A549 (cell line): ENCODE measurements around the gene ROCK1. TPM values are rescaled to one million over a fixed set of nuclear protein-coding genes. Genes with fewer than 3 reads are reported as not detected.
A peak's percentile ranks its signal among the peaks of the same experiment; 100 is the strongest.

Experiments
- ATAC-seq, 2 experiments: fragments of 200-7000 bp in 1 of 2; fragments of >200 bp in 1 of 2; cut with Nextera tagmentation in 1 of 2; cut with Tn5 transposase in 1 of 2; 3 replicates each; pipeline versions ENCODE4 v1.8.0 to v1.9.1; 2018 to 2020; ENCODE audit warnings: mild to moderate bottlenecking in 1 of 2, moderate library complexity in 1 of 2
- CTCF ChIA-PET: fragments of 300-600 bp; sonication (Branson Sonifier 250); formaldehyde crosslinking; extraction: SDS; loops from one replicate; lab custom pipeline; 2021; ENCODE audit warnings: antibody characterized with exemption, inconsistent platforms; lab: Yijun Ruan, JAX
- POLR2A ChIA-PET: fragments of 350-600 bp; formaldehyde crosslinking; extraction: SDS; loops from one replicate; lab custom pipeline; 2021; ENCODE audit warnings: antibody characterized with exemption, inconsistent platforms; lab: Yijun Ruan, JAX
- DNase-seq, 2 experiments: peaks; one replicate each; pipeline versions ENCODE4 v3.0.0 to v3.0.0-alpha.2; 2011 to 2016; ENCODE audit warnings: low read depth in 1 of 2, low spot score in 1 of 2
- FAIRE-seq: peaks from 2 replicates; lab custom pipeline; 2011; peaks lifted over from hg19 to GRCh38; lab: Jason Lieb, UNC
- H3K27ac ChIP-seq, 2 experiments: fragments of >200 bp; sonication (Bioruptor Twin); formaldehyde crosslinking; 3 replicates each; pipeline ENCODE4 v1.5.1; 2016 to 2017
- H3K4me1 ChIP-seq: fragments of >200 bp; sonication (Bioruptor Twin); formaldehyde crosslinking; 3 replicates; pipeline ENCODE4 v1.6.1; 2016
- H3K4me2 ChIP-seq: fragments of >200 bp; sonication (Bioruptor Twin); formaldehyde crosslinking; 3 replicates; pipeline ENCODE4 v1.6.1; 2016
- H3K4me3 ChIP-seq: fragments of >200 bp; sonication (Bioruptor Twin); formaldehyde crosslinking; 3 replicates; pipeline ENCODE4 v1.5.1; 2016
- H3K9me3 ChIP-seq: fragments of >200 bp; sonication (Bioruptor Twin); formaldehyde crosslinking; 3 replicates; pipeline ENCODE4 v1.6.1; 2016
- BHLHE40 ChIP-seq: IDR thresholded peaks from 2 replicates; pipeline ENCODE4 v1.6.1; 2012; ENCODE audit warnings: low read depth, low read length, inconsistent platforms
- CEBPB ChIP-seq, 2 experiments: fragments of >200 bp in 1 of 2; sonication (Bioruptor Twin) in 1 of 2; formaldehyde crosslinking in 1 of 2; IDR thresholded peaks; 2 replicates each; pipeline ENCODE4 v1.6.1; 2012 to 2016
- CHD4 ChIP-seq: fragments of 200-600 bp; sonication (generic); IDR thresholded peaks from 2 replicates; pipeline ENCODE4 v1.6.1; 2016; ENCODE audit warnings: antibody characterized with exemption, mild to moderate bottlenecking, borderline replicate concordance
- EHMT2 ChIP-seq: fragments of 200-600 bp; sonication (generic); IDR thresholded peaks from 2 replicates; pipeline ENCODE4 v1.6.1; 2016; ENCODE audit warnings: antibody characterized with exemption, low read depth, mild to moderate bottlenecking, moderate library complexity
- EP300 ChIP-seq, 2 experiments: fragments of >200 bp; sonication (Bioruptor Twin); formaldehyde crosslinking; IDR thresholded peaks; 2 replicates in 1 of 2; 3 replicates in 1 of 2; pipeline ENCODE4 v1.6.1; 2016 to 2017
- FOSB ChIP-seq: fragments of 250-450 bp; sonication (Bioruptor Pico); IDR thresholded peaks from 2 replicates; pipeline ENCODE4 v1.5.0; 2020; ENCODE audit warnings: mild to moderate bottlenecking, moderate library complexity
- FOXS1 ChIP-seq: fragments of 250-450 bp; sonication (Bioruptor Pico); IDR thresholded peaks from 2 replicates; pipeline ENCODE4 v1.5.0; 2020; ENCODE audit warnings: mild to moderate bottlenecking, moderate library complexity
- GATA3 ChIP-seq: IDR thresholded peaks from 2 replicates; pipeline ENCODE4 v1.6.1; 2012; ENCODE audit warnings: borderline replicate concordance
- HEYL ChIP-seq: fragments of 250-450 bp; sonication (Bioruptor Pico); IDR thresholded peaks from 2 replicates; pipeline ENCODE4 v1.8.0; 2021; ENCODE audit warnings: mild to moderate bottlenecking, moderate library complexity
- HOXB5 ChIP-seq: fragments of 250-450 bp; sonication (Bioruptor Pico); IDR thresholded peaks from 2 replicates; pipeline ENCODE4 v1.5.0; 2020; ENCODE audit warnings: mild to moderate bottlenecking, moderate library complexity
- KDM5A ChIP-seq: fragments of 200-600 bp; sonication (generic); IDR thresholded peaks from 2 replicates; pipeline ENCODE4 v1.6.1; 2016; ENCODE audit warnings: antibody characterized with exemption, mild to moderate bottlenecking
- MAFK ChIP-seq: fragments of 450-650 bp; IDR thresholded peaks from 2 replicates; pipeline ENCODE4 v1.6.1; 2014; ENCODE audit not compliant: partially characterized antibody
- NFE2L2 ChIP-seq: fragments of 150-350 bp; conservative IDR thresholded peaks from 2 replicates; pipeline ENCODE4 v1.6.1; 2014; ENCODE audit warnings: low read length
- PHF8 ChIP-seq: fragments of 200-600 bp; sonication (generic); IDR thresholded peaks from 2 replicates; pipeline ENCODE4 v1.6.1; 2016; ENCODE audit warnings: low read depth, mild to moderate bottlenecking, antibody characterized with exemption, moderate library complexity, borderline replicate concordance
- POLR2A ChIP-seq: IDR thresholded peaks from 2 replicates; pipeline ENCODE4 v1.6.1; 2012; ENCODE audit warnings: mild to moderate bottlenecking, low read length
- RNF2 ChIP-seq: fragments of 200-600 bp; sonication (generic); IDR thresholded peaks from 2 replicates; pipeline ENCODE4 v1.6.1; 2016; ENCODE audit warnings: low read depth, mild to moderate bottlenecking, antibody characterized with exemption, moderate library complexity, borderline replicate concordance
- SMC3 ChIP-seq: fragments of >200 bp; sonication (Bioruptor Twin); formaldehyde crosslinking; IDR thresholded peaks from 3 replicates; pipeline ENCODE4 v1.6.1; 2018; ENCODE audit warnings: inconsistent platforms
- ZC3H11A ChIP-seq: fragments of 450-650 bp; IDR thresholded peaks from 2 replicates; pipeline ENCODE4 v1.6.1; 2014; ENCODE audit warnings: antibody characterized with exemption, mild to moderate bottlenecking
- ZFP36 ChIP-seq: fragments of 450-650 bp; IDR thresholded peaks from 2 replicates; pipeline ENCODE4 v1.6.1; 2014; ENCODE audit warnings: borderline replicate concordance; ENCODE audit not compliant: partially characterized antibody
- ZNF302 ChIP-seq: fragments of 250-450 bp; sonication (Bioruptor Pico); IDR thresholded peaks from 2 replicates; pipeline ENCODE4 v1.9.0; 2021; ENCODE audit warnings: inconsistent platforms, mild to moderate bottlenecking, moderate library complexity
- WGBS: methylation state at CpG from one replicate; pipeline ENCODE4 v1.1.6; 2017; ENCODE audit errors: missing lambda C conversion rate; 5-methylcytosine and 5-hydroxymethylcytosine counted together
- polyA plus RNA-seq, 4 experiments: library from polyadenylated mRNA; depleted of rRNA in 3 of 4; stranded (reverse); fragments of >200 nt; fragmentation: RNase III in 1 of 4; extraction: RNeasy Plus Mini Kit Qiagen cat#74134 plus additional on column Dnase treatment in 1 of 4; gene quantifications; 2 replicates in 3 of 4; 3 replicates in 1 of 4; pipeline ENCODE4 v1.2.3, GENCODE V29; 2011 to 2017
- TF ChIP-seq, protein P1 (sequence below): fragments of 200-600 bp; sonication (generic); IDR thresholded peaks from 2 replicates; pipeline ENCODE4 v1.6.1; 2016; ENCODE audit warnings: antibody characterized with exemption, mild to moderate bottlenecking, moderate library complexity
- TF ChIP-seq, protein P2 (sequence below): fragments of 250-450 bp; sonication (Bioruptor Pico); IDR thresholded peaks from 2 replicates; pipeline ENCODE4 v1.5.0; 2020; ENCODE audit warnings: low read depth, mild to moderate bottlenecking, moderate library complexity
- TF ChIP-seq, protein P3 (sequence below): fragments of 150-350 bp; IDR thresholded peaks from 2 replicates; pipeline ENCODE4 v1.6.1; 2014; ENCODE audit warnings: low read depth, mild to moderate bottlenecking, low read length
- TF ChIP-seq, protein P4 (sequence below): IDR thresholded peaks from 2 replicates; pipeline ENCODE4 v1.6.1; 2012; ENCODE audit warnings: low read depth, borderline replicate concordance
- TF ChIP-seq, protein P5 (sequence below): fragments of >200 bp; sonication (Bioruptor Twin); formaldehyde crosslinking; IDR thresholded peaks from 3 replicates; pipeline ENCODE4 v1.5.1; 2016

The ROCK1 gene
- polyA plus RNA-seq, 2 of the 4 experiments (the other 2 are of a cell fraction): 20.5 to 31.8 TPM

DNA sequence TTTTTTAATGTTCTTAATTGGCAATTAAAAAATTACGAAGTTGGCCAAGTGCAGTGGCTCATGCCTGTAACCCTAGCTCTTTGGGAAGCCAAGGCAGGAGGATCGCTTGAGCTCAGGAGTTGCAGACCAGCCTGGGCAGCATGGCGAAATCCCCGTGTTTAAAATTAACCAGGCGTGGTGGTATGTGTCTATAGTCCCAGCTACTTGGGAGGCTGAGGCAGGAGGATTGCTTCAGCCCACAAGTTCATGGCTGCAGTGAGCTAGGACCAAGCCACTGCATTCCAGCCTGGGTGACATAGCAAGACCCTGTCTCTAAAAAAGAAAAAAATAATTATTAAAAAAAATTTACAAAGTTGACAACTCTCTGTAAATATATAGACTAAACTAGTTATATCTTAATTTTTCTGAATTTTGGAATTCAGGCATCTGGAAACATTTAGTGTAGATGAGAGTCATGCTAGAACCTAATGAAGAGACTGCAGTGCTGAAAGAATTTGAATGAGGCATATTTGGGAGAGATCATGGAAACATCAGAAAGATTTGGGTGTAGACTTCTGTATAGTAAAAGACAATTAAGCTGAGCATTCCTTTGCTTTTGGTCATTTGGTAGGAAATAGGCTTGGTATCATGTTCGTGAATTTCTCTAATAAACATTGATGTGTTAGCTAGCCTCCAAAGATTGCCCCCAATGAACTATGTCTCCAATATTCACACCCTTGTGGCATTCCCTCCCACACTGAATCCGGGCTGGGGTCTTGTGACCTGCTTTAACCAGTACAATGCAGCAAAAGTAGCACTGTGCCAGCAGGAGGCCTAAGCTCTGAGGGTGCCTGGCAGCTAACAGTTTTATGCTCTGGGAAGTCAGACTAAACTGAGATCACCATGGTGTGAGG is 4.2 kb upstream of the ROCK1 start:
- H3K4me3 ChIP-seq: no peak overlapping the region
- no peak for TF ChIP-seq GATA3
- no peak for TF ChIP-seq KDM5A
- TF ChIP-seq, protein P1, sequence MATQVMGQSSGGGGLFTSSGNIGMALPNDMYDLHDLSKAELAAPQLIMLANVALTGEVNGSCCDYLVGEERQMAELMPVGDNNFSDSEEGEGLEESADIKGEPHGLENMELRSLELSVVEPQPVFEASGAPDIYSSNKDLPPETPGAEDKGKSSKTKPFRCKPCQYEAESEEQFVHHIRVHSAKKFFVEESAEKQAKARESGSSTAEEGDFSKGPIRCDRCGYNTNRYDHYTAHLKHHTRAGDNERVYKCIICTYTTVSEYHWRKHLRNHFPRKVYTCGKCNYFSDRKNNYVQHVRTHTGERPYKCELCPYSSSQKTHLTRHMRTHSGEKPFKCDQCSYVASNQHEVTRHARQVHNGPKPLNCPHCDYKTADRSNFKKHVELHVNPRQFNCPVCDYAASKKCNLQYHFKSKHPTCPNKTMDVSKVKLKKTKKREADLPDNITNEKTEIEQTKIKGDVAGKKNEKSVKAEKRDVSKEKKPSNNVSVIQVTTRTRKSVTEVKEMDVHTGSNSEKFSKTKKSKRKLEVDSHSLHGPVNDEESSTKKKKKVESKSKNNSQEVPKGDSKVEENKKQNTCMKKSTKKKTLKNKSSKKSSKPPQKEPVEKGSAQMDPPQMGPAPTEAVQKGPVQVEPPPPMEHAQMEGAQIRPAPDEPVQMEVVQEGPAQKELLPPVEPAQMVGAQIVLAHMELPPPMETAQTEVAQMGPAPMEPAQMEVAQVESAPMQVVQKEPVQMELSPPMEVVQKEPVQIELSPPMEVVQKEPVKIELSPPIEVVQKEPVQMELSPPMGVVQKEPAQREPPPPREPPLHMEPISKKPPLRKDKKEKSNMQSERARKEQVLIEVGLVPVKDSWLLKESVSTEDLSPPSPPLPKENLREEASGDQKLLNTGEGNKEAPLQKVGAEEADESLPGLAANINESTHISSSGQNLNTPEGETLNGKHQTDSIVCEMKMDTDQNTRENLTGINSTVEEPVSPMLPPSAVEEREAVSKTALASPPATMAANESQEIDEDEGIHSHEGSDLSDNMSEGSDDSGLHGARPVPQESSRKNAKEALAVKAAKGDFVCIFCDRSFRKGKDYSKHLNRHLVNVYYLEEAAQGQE: no peak
- TF ChIP-seq EP300 (IDR thresholded peaks at IDR 0.05): no peak
- TF ChIP-seq EHMT2: no peak
- no peak for TF ChIP-seq FOXS1 (CRISPR knock-in tag)
- no peak for TF ChIP-seq POLR2A
- no peak for TF ChIP-seq SMC3
- TF ChIP-seq MAFK: no peak
- no peak for TF ChIP-seq CEBPB (IDR thresholded peaks at IDR 0.05)
- TF ChIP-seq NFE2L2: no peak
- TF ChIP-seq CHD4: no peak
- TF ChIP-seq HOXB5 (CRISPR knock-in tag): no peak
- no peak for TF ChIP-seq BHLHE40
- TF ChIP-seq, protein P2, sequence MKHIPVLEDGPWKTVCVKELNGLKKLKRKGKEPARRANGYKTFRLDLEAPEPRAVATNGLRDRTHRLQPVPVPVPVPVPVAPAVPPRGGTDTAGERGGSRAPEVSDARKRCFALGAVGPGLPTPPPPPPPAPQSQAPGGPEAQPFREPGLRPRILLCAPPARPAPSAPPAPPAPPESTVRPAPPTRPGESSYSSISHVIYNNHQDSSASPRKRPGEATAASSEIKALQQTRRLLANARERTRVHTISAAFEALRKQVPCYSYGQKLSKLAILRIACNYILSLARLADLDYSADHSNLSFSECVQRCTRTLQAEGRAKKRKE (CRISPR knock-in tag): no peak
- no peak for TF ChIP-seq FOSB (CRISPR knock-in tag)
- no peak for TF ChIP-seq ZC3H11A
- TF ChIP-seq, protein P3, sequence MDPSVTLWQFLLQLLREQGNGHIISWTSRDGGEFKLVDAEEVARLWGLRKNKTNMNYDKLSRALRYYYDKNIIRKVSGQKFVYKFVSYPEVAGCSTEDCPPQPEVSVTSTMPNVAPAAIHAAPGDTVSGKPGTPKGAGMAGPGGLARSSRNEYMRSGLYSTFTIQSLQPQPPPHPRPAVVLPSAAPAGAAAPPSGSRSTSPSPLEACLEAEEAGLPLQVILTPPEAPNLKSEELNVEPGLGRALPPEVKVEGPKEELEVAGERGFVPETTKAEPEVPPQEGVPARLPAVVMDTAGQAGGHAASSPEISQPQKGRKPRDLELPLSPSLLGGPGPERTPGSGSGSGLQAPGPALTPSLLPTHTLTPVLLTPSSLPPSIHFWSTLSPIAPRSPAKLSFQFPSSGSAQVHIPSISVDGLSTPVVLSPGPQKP: no peak
- TF ChIP-seq, protein P4, sequence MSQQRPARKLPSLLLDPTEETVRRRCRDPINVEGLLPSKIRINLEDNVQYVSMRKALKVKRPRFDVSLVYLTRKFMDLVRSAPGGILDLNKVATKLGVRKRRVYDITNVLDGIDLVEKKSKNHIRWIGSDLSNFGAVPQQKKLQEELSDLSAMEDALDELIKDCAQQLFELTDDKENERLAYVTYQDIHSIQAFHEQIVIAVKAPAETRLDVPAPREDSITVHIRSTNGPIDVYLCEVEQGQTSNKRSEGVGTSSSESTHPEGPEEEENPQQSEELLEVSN: no peak
- no peak for TF ChIP-seq ZFP36
- ChIA-PET POLR2A (no interaction called here), CTCF (interaction anchor here (0.6 to 2.8 kb wide), 3 partner anchors 21 to 64 kb away, joined by 3 to 7 read pairs (median 4); no protein-coding TSS in a partner anchor)
- no peaks in the 10 kb centered on the region for H3K9me3 ChIP-seq
- 64% methylated on average over 7 of the region's 7 CpGs for WGBS
- no peak for FAIRE-seq
- ATAC-seq: no peak
- H3K4me2 ChIP-seq: no peak overlapping the region
- DNase-seq: no peak
- H3K4me1 ChIP-seq: peaks cover 2% of the 10 kb centered on the region; the same call in 1 of the 3 replicates
- no peak overlapping the region for H3K27ac ChIP-seq

DNA sequence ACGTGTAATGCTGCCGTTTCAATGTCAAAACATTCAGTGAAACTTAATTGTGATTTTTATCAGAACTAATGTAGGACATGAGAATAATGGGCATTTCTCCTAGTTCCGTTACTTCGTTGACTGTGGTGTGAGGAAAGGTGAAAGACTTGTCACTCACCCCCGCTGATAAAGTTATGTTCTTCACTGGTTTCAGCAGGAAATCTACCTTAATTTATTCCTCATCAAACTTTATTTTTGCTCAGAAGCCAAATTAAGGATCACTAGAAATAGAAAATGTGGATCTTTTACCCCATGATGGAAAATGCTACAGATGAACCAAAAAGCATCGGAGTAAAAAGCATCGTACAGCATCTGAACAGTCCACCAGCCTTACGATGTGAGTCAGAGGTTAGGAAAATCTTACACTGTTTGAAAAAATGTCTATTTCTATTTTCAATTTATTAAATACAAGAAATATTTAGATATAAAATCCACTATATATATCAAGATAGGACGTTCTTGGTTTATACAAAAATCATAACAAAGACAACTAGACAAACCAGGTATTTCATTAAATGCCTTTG is 1.0 kb upstream of the ROCK1 start:
- Histone ChIP-seq H3K4me3 (peak overlapping the region; percentile 55), H3K9me3 (no peaks in the 10 kb centered on the region), H3K4me2 (peak overlapping the region; percentile 81), H3K4me1 (peaks cover 19% of the 10 kb centered on the region), H3K27ac (peak overlapping the region; percentile 76 to 93)
- POLR2A ChIA-PET: interaction anchor here (1.0 to 2.1 kb wide), 3 partner anchors 12 to 152 kb away, joined by 3 to 8 read pairs (median 5); no protein-coding TSS in a partner anchor
- ATAC-seq (no peak), DNase-seq (no peak), FAIRE-seq (no peak)
- WGBS: 18% methylated on average over 9 of the region's 9 CpGs
- no peak for TF ChIP-seq PHF8
- TF ChIP-seq HOXB5 (CRISPR knock-in tag): no peak
- no peak for TF ChIP-seq RNF2
- TF ChIP-seq, protein P3: no peak
- TF ChIP-seq, protein P5, sequence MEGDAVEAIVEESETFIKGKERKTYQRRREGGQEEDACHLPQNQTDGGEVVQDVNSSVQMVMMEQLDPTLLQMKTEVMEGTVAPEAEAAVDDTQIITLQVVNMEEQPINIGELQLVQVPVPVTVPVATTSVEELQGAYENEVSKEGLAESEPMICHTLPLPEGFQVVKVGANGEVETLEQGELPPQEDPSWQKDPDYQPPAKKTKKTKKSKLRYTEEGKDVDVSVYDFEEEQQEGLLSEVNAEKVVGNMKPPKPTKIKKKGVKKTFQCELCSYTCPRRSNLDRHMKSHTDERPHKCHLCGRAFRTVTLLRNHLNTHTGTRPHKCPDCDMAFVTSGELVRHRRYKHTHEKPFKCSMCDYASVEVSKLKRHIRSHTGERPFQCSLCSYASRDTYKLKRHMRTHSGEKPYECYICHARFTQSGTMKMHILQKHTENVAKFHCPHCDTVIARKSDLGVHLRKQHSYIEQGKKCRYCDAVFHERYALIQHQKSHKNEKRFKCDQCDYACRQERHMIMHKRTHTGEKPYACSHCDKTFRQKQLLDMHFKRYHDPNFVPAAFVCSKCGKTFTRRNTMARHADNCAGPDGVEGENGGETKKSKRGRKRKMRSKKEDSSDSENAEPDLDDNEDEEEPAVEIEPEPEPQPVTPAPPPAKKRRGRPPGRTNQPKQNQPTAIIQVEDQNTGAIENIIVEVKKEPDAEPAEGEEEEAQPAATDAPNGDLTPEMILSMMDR: no peak
- TF ChIP-seq EHMT2: no peak
- TF ChIP-seq HEYL (CRISPR knock-in tag): no peak
- no peak for TF ChIP-seq FOXS1 (CRISPR knock-in tag)
- no peak for TF ChIP-seq ZNF302 (CRISPR knock-in tag)
- TF ChIP-seq MAFK: no peak
- CTCF ChIA-PET: no interaction called here
